Right ventricle myocardium inferior (tissue), 1 donor: Measurements from ENCODE around the gene OR6V1. TPM values are rescaled to one million over a fixed set of nuclear protein-coding genes. Genes with fewer than 3 reads are reported as not detected.
"Not testable (repeated sequence)": the region's sequence is repeated elsewhere in the genome, so short reads cannot be mapped to it uniquely, and the experiment has no call there.

Source experiments
- ATAC-seq: fragments of 200-7000 bp; cut with Tn5 transposase; one replicate; pipeline ENCODE4 v1.9.1; 2020; ENCODE audit warnings: mild to moderate bottlenecking, moderate library complexity
- DNase-seq: peaks from one replicate; pipeline ENCODE4 v3.0.0; 2021; ENCODE audit errors: missing footprints
- intact Hi-C: fragments of 100-400 bp; cut with DNase I; formaldehyde crosslinking; loops from one replicate; pipeline ENCODE4 v1.11.0; 2022
- total RNA-seq: library from RNA; stranded (reverse); fragmentation: NEBNext Ultra II Directional; extraction: Animal tissue kit (Norgen Biotek cat#: 25700); gene quantifications from one replicate; pipeline ENCODE4 v1.2.1, GENCODE V29; 2021
- donor health status: DM: no; HTN: yes; CAD: no; lungs with severe emphysema.

OR6V1 gene
- total RNA-seq, 1 donor from 2014 or later = not detected

DNA sequence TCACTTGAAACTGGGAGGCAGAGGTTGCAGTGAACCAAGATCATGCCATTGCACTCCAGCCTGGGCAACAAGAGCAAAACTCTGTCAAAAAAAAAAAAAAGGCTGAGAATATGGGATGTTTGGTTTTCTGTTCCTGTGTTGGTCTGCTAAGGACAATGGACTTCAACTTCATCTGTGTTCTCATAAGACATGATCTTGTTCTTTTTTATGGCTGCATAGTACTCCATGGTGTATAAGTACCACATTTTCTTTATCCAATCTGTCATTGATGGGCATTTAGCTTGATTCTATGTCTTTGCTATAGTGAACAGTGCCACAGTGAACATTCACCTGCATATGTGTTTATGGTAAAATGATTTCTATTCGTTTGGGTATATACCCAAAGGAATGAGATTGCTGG is 47.4 kb downstream of the OR6V1 start:
- DNase-seq, ATAC-seq, intact Hi-C loops: not testable (repeated sequence)

Other genes with a start within 250 kb of the OR6V1 start
- gene EPHB6, start 197.3 kb upstream of the OR6V1 start, total RNA-seq = 3.3 TPM
- gene TRPV6, start 166.6 kb upstream of the OR6V1 start, total RNA-seq = not detected
- gene TRPV5, start 118.6 kb upstream of the OR6V1 start, total RNA-seq = not detected
- not detected for gene LLCFC1, start 112.9 kb upstream of the OR6V1 start, total RNA-seq
- gene KEL, start 90.0 kb upstream of the OR6V1 start, total RNA-seq = 0.62 TPM
- gene OR9A2, start 25.2 kb upstream of the OR6V1 start, total RNA-seq = not detected
- not detected for gene PIP, start 79.7 kb downstream of the OR6V1 start, total RNA-seq
- gene TAS2R39, start 131.1 kb downstream of the OR6V1 start, total RNA-seq = not detected
- gene TAS2R40, start 169.7 kb downstream of the OR6V1 start, total RNA-seq = not detected
- 278 TPM for gene GSTK1, start 211.1 kb downstream of the OR6V1 start, total RNA-seq
- 14.8 TPM for gene TMEM139, start 232.6 kb downstream of the OR6V1 start, total RNA-seq
- gene CASP2, start 236.0 kb downstream of the OR6V1 start, total RNA-seq = 11.8 TPM